H1 (cell line): ENCODE data around the gene ANO6. TPM values are rescaled to one million over a fixed set of nuclear protein-coding genes. Genes with fewer than 3 reads are reported as not detected.

Experiments used
- CTCF ChIA-PET: fragments of 300-600 bp; sonication (Branson Sonifier 250); formaldehyde crosslinking; loops from one replicate; lab custom pipeline; 2021; ENCODE audit not compliant: partially characterized antibody; lab: Charles Lee
- POLR2A ChIA-PET: fragments of 300-600 bp; sonication (Branson Sonifier 250); formaldehyde crosslinking; loops from one replicate; lab custom pipeline; 2021; ENCODE audit warnings: inconsistent platforms; ENCODE audit not compliant: partially characterized antibody; lab: Charles Lee
- DNase-seq, 2 experiments: peaks; one replicate each; pipeline versions ENCODE4 v3.0.0 to v3.0.0-alpha.2; 2010 to 2022; ENCODE audit warnings: low spot score in 2 of 2, low read depth in 1 of 2, mixed read lengths in 1 of 2
- FAIRE-seq: peaks from 2 replicates; lab custom pipeline; 2011; peaks lifted over from hg19 to GRCh38; lab: Jason Lieb, UNC
- H2AFZ ChIP-seq: 2 replicates; pipeline ENCODE4 v1.8.1; 2012; ENCODE audit warnings: low read length, inconsistent platforms
- H2AK5ac ChIP-seq: 2 replicates; pipeline ENCODE4 v1.6.1; 2013; ENCODE audit warnings: low read depth, low read length
- H2BK120ac ChIP-seq: replicated peaks from 2 replicates; pipeline ENCODE3; 2013; ENCODE audit warnings: low read depth, low read length, inconsistent platforms
- H2BK12ac ChIP-seq: 2 replicates; pipeline ENCODE4 v1.6.1; 2013; ENCODE audit warnings: low read depth, low read length
- H2BK15ac ChIP-seq: 2 replicates; pipeline ENCODE4 v1.6.1; 2013; ENCODE audit warnings: low read length
- H2BK20ac ChIP-seq: 2 replicates; pipeline ENCODE4 v1.6.1; 2013; ENCODE audit warnings: low read length
- H2BK5ac ChIP-seq: 2 replicates; pipeline ENCODE4 v1.6.1; 2013; ENCODE audit warnings: low read depth, low read length
- H3K14ac ChIP-seq: 2 replicates; pipeline ENCODE4 v1.6.1; 2013; ENCODE audit warnings: inconsistent platforms; ENCODE audit not compliant: insufficient read length
- H3K18ac ChIP-seq: 2 replicates; pipeline ENCODE4 v1.6.1; 2013; ENCODE audit warnings: low read length; ENCODE audit errors: extremely low read depth
- H3K23ac ChIP-seq: 2 replicates; pipeline ENCODE4 v1.6.1; 2013; ENCODE audit warnings: inconsistent platforms; ENCODE audit not compliant: insufficient read length
- H3K23me2 ChIP-seq: 2 replicates; pipeline ENCODE4 v1.6.1; 2013; ENCODE audit warnings: low read depth, low read length
- H3K27ac ChIP-seq: 2 replicates; pipeline ENCODE4 v1.6.1; 2011; ENCODE audit warnings: low read depth, low read length, inconsistent platforms
- H3K27me3 ChIP-seq, 4 experiments: replicated peaks in 1 of 4; 1 replicate in 1 of 4; 2 replicates in 3 of 4; pipeline versions ENCODE4 v1.6.1 to v1.8.1; 2011 to 2013; ENCODE audit warnings: low read length in 3 of 4, mild to moderate bottlenecking in 3 of 4, inconsistent platforms in 2 of 4, mixed read lengths in 2 of 4, moderate library complexity in 1 of 4; ENCODE audit not compliant: control insufficient read depth in 3 of 4, insufficient read depth in 3 of 4; ENCODE audit errors: extremely low read depth in 1 of 4
- H3K36me3 ChIP-seq, 4 experiments: 2 replicates each; pipeline versions ENCODE4 v1.6.1 to v1.8.1; 2011 to 2013; ENCODE audit warnings: mild to moderate bottlenecking in 4 of 4, low read length in 3 of 4, moderate library complexity in 2 of 4, control low read depth in 1 of 4, inconsistent platforms in 1 of 4; ENCODE audit not compliant: insufficient read depth in 4 of 4, control insufficient read depth in 2 of 4
- H3K4ac ChIP-seq: replicated peaks from 2 replicates; pipeline ENCODE3; 2013; ENCODE audit warnings: low read length, low read depth, mixed read lengths, inconsistent platforms; ENCODE audit not compliant: insufficient read length
- H3K4me1 ChIP-seq, 4 experiments: replicated peaks in 1 of 4; 1 replicate in 1 of 4; 2 replicates in 3 of 4; pipeline versions ENCODE4 v1.6.1 to v1.8.1; 2011 to 2013; ENCODE audit warnings: low read length in 3 of 4, inconsistent platforms in 2 of 4, mixed read lengths in 1 of 4; ENCODE audit not compliant: insufficient read depth in 4 of 4, control insufficient read depth in 3 of 4
- H3K4me2 ChIP-seq, 2 experiments: 2 replicates each; pipeline versions ENCODE4 v1.6.1 to v1.8.1; 2011 to 2013; ENCODE audit warnings: low read depth in 2 of 2, low read length in 2 of 2, control low read depth in 1 of 2, inconsistent platforms in 1 of 2, mild to moderate bottlenecking in 1 of 2; ENCODE audit not compliant: insufficient read depth in 1 of 2
- H3K4me3 ChIP-seq, 4 experiments: fragments of 200-600, 300-600 bp in 1 of 4; sonication (generic), shearing (Covaris generic), sonication (Bioruptor Twin) in 1 of 4; 2 replicates each; pipeline versions ENCODE4 v1.5.1 to v1.8.1; 2011 to 2016; ENCODE audit warnings: low read length in 4 of 4, low read depth in 3 of 4, control low read depth in 2 of 4, inconsistent platforms in 2 of 4, mild to moderate bottlenecking in 2 of 4, mixed read lengths in 1 of 4, moderate library complexity in 1 of 4; ENCODE audit not compliant: insufficient read depth in 2 of 4; ENCODE audit errors: extremely low read depth in 1 of 4
- H3K56ac ChIP-seq: replicated peaks from 2 replicates; pipeline ENCODE3; 2013; ENCODE audit warnings: low read depth, mild to moderate bottlenecking, mixed read lengths, low read length, inconsistent platforms; ENCODE audit not compliant: insufficient read length
- H3K79me1 ChIP-seq: 2 replicates; pipeline ENCODE4 v1.6.1; 2013; ENCODE audit warnings: low read depth, low read length, control low read depth
- H3K79me2 ChIP-seq, 2 experiments: 2 replicates each; pipeline versions ENCODE4 v1.6.1 to v1.8.1; 2012 to 2013; ENCODE audit warnings: low read length in 2 of 2, mild to moderate bottlenecking in 2 of 2, inconsistent platforms in 1 of 2; ENCODE audit not compliant: insufficient read depth in 2 of 2, control insufficient read depth in 1 of 2
- H3K9ac ChIP-seq, 4 experiments: replicated peaks in 1 of 4; 1 replicate in 1 of 4; 2 replicates in 3 of 4; pipeline versions ENCODE4 v1.6.1 to v1.8.1; 2011 to 2013; ENCODE audit warnings: low read depth in 3 of 4, low read length in 3 of 4, control low read depth in 2 of 4, mild to moderate bottlenecking in 2 of 4, moderate library complexity in 2 of 4, inconsistent platforms in 1 of 4; ENCODE audit errors: extremely low read depth in 1 of 4
- H3K9me3 ChIP-seq, 2 experiments: 2 replicates each; pipeline versions ENCODE4 v1.6.1 to v1.8.1; 2012 to 2013; ENCODE audit warnings: mild to moderate bottlenecking in 2 of 2, moderate library complexity in 2 of 2, control low read depth in 1 of 2, inconsistent platforms in 1 of 2, low read depth in 1 of 2, low read length in 1 of 2, mixed read lengths in 1 of 2; ENCODE audit not compliant: insufficient read depth in 2 of 2
- H4K20me1 ChIP-seq, 2 experiments: replicated peaks in 1 of 2; 2 replicates each; pipeline versions ENCODE3 to v1.8.1; 2011 to 2013; ENCODE audit warnings: inconsistent platforms in 2 of 2, low read length in 2 of 2, mild to moderate bottlenecking in 1 of 2; ENCODE audit not compliant: insufficient read depth in 2 of 2, control insufficient read depth in 1 of 2
- H4K5ac ChIP-seq: 2 replicates; pipeline ENCODE4 v1.6.1; 2013; ENCODE audit warnings: low read length, low read depth, mixed read lengths, inconsistent platforms; ENCODE audit not compliant: insufficient read length
- H4K8ac ChIP-seq: 2 replicates; pipeline ENCODE4 v1.8.0; 2013; ENCODE audit warnings: mild to moderate bottlenecking, moderate library complexity, low read length, inconsistent platforms; ENCODE audit not compliant: insufficient read depth; ENCODE audit errors: extremely low read depth
- H4K91ac ChIP-seq: replicated peaks from 2 replicates; pipeline ENCODE3; 2013; ENCODE audit warnings: low read length, mixed read lengths, inconsistent platforms; ENCODE audit not compliant: insufficient read length
- BRCA1 ChIP-seq: IDR thresholded peaks from 2 replicates; pipeline ENCODE4 v1.6.1; 2012; ENCODE audit warnings: low read depth, low read length, improper control_type of control experiment
- CEBPB ChIP-seq: IDR thresholded peaks from 2 replicates; pipeline ENCODE4 v1.6.1; 2012; ENCODE audit warnings: low read depth, low read length
- RBBP5 ChIP-seq: IDR thresholded peaks from 2 replicates; pipeline ENCODE4 v1.7.1; 2012; ENCODE audit warnings: low read depth, mild to moderate bottlenecking, inconsistent platforms, low read length, moderate library complexity, borderline replicate concordance
- RXRA ChIP-seq: IDR thresholded peaks from 2 replicates; pipeline ENCODE4 v1.6.1; 2011; ENCODE audit warnings: low read depth, mild to moderate bottlenecking, low read length, moderate library complexity; ENCODE audit not compliant: insufficient read depth
- SUZ12 ChIP-seq: fragments of 200-600 bp; sonication (generic); IDR thresholded peaks from 2 replicates; pipeline ENCODE4 v1.6.1; 2012; ENCODE audit warnings: mild to moderate bottlenecking, inconsistent platforms, low read length, moderate library complexity, mixed read lengths
- WGBS, 2 experiments: shearing (Covaris generic) in 1 of 2; methylation state at CpG; one replicate each; pipeline versions ENCODE4 v1.1.6 to v1.1.7; 2013 to 2015; ENCODE audit warnings: low lambda C conversion rate in 2 of 2, mixed read lengths in 2 of 2, inconsistent platforms in 1 of 2, low coverage in 1 of 2, missing lambda C conversion rate in 1 of 2; ENCODE audit not compliant: insufficient replicate concordance in 2 of 2, insufficient coverage in 1 of 2, insufficient read length in 1 of 2; ENCODE audit errors: extremely low coverage in 1 of 2, missing lambda C conversion rate in 1 of 2; 5-methylcytosine and 5-hydroxymethylcytosine counted together
- polyA plus RNA-seq, 7 experiments: library from polyadenylated mRNA; depleted of rRNA in 3 of 7; stranded (reverse) in 5 of 7; unstranded in 2 of 7; fragments of >200 nt in 5 of 7; fragments of 200-250 nt in 2 of 7; gene quantifications; 1 replicate in 5 of 7; 2 replicates in 1 of 7; 4 replicates in 1 of 7; pipeline versions ENCODE4 v1.2.1 to v1.2.3, GENCODE V29; 2011 to 2013; ENCODE audit warnings: missing spikeins in 2 of 7, mixed read lengths in 2 of 7
- total RNA-seq: library from RNA; stranded (reverse); fragmentation: NEBNext Ultra II Directional; extraction: Animal tissue kit (Norgen Biotek cat#: 25700); gene quantifications from 2 replicates; pipeline ENCODE4 v1.2.1, GENCODE V29; 2021
- TF ChIP-seq, protein P1 (sequence below): IDR thresholded peaks from 2 replicates; pipeline ENCODE4 v1.6.1; 2012; ENCODE audit warnings: inconsistent platforms

Gene ANO6
- total and polyA plus RNA-seq, 2 of the 8 experiments (the other 6 are each of a cell fraction or from before 2014, with no cell fraction given) = 15.1 to 39.7 TPM

- Histone ChIP-seq H3K4me2 (no peak overlapping the region), H4K5ac (no peak overlapping the region), H2BK5ac (no peak overlapping the region), H3K79me2 (no peaks in the 10 kb centered on the region), H2BK120ac (no peak overlapping the region), H3K23me2 (no peaks in the 10 kb centered on the region), H2AFZ (no peak overlapping the region), H2BK12ac (no peak overlapping the region), H2AK5ac (no peak overlapping the region), H4K91ac (no peak overlapping the region), H4K8ac (no peak overlapping the region), H3K27ac (no peak overlapping the region), H3K27me3 (no peaks in the 10 kb centered on the region), H3K79me1 (no peaks in the 10 kb centered on the region), H3K36me3 (peaks cover 3 to 35% (median 19%) of the 10 kb centered on the region in 4 experiments; a peak in 6 of 8 replicates), H2BK20ac (no peak overlapping the region), H3K14ac (no peak overlapping the region), H2BK15ac (no peak overlapping the region), H3K18ac (no peak overlapping the region), H4K20me1 (no peaks in the 10 kb centered on the region), H3K56ac (no peak overlapping the region), H3K4me3 (no peak overlapping the region), H3K23ac (no peak overlapping the region), H3K9me3 (peaks cover 5 to 11% of the 10 kb centered on the region in 2 experiments; a peak in 1 of 4 replicates), H3K9ac (no peak overlapping the region), H3K4me1 (no peaks in the 10 kb centered on the region), H3K4ac (no peak overlapping the region)
- WGBS, 2 experiments = 80% methylated on average over 2 of the region's 2 CpGs; no CpG with 5 or more reads in 1 of the 2 experiments
- FAIRE-seq (no peak), DNase-seq (no peak)
- CTCF ChIA-PET = no interaction called here
- POLR2A ChIA-PET = no interaction called here
- TF ChIP-seq SUZ12 (no peak), BRCA1 (no peak), CEBPB (no peak), RXRA (no peak), RBBP5 (no peak)
- TF ChIP-seq, protein P1, sequence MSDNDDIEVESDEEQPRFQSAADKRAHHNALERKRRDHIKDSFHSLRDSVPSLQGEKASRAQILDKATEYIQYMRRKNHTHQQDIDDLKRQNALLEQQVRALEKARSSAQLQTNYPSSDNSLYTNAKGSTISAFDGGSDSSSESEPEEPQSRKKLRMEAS = no peak
Observed at GRCh38 chr12:45348311-45348710, 132.4 kb downstream of the ANO6 start.
